Panc1 (cell line): ENCODE results near the gene C5orf63.

ENCODE experiments used
- CTCF ChIP-seq: fragments of 450-650 bp; IDR thresholded peaks from 2 replicates; pipeline ENCODE4 v1.5.1; 2017; ENCODE audit warnings: mild to moderate bottlenecking
- REST ChIP-seq, 2 experiments: IDR thresholded peaks; 2 replicates each; pipeline ENCODE4 v1.6.1; 2011 to 2012; ENCODE audit warnings: low read depth in 2 of 2, control low read depth in 1 of 2, low read length in 1 of 2, mild to moderate bottlenecking in 1 of 2, moderate library complexity in 1 of 2; ENCODE audit not compliant: insufficient read depth in 1 of 2
- SIN3A ChIP-seq: IDR thresholded peaks from 2 replicates; pipeline ENCODE4 v1.6.1; 2012; ENCODE audit warnings: low read depth, mild to moderate bottlenecking, low read length, moderate library complexity, borderline replicate concordance; ENCODE audit not compliant: insufficient read depth

- TF ChIP-seq CTCF (no peak), SIN3A (no peak), REST (IDR thresholded peaks at IDR 0.05; ENCODE audit: insufficient read depth in 1 of 2, low read depth in 2 of 2, low read length in 1 of 2) (no peak)
Measured at GRCh38 chr5:127098241-127098640, 24.9 kb upstream of the C5orf63 start.
